ENCODE results near the gene PPP1R12A.
"Not testable (repeated sequence)": the region's sequence is repeated elsewhere in the genome, so short reads cannot be mapped to it uniquely, and the experiment has no call there.

Gene PPP1R12A

GRCh38 chr12:79935021-79935623 lies at the start of gene PPP1R12A:
TSS of gene PPP1R12A (minus strand) at chr12:79935097. CDS start at chr12:79934931, 166 bp downstream.
- DNase-seq: peak; percentile 93

- DNase-seq: no peak
Measured at GRCh38 chr12:79983986-79984620, 49.2 kb upstream of the PPP1R12A start.

- DNase-seq: no peak
Measured at GRCh38 chr12:79983492-79983891, 48.6 kb upstream of the PPP1R12A start.

- DNase-seq: no peak
Measured at GRCh38 chr12:79982086-79983062, 47.5 kb upstream of the PPP1R12A start.

GRCh38 chr12:79978692-79979091 lies 43.8 kb upstream of the PPP1R12A start:
- DNase-seq: no peak

GRCh38 chr12:79977856-79978460 lies 43.1 kb upstream of the PPP1R12A start:
- DNase-seq: not testable (repeated sequence)

GRCh38 chr12:79975143-79975542 lies 40.2 kb upstream of the PPP1R12A start:
- no peak for DNase-seq

GRCh38 chr12:79973801-79974200 lies 38.9 kb upstream of the PPP1R12A start:
- no peak for DNase-seq

- DNase-seq: no peak
Measured at GRCh38 chr12:79964100-79964627, 29.3 kb upstream of the PPP1R12A start.

GRCh38 chr12:79961411-79961810 lies 26.5 kb upstream of the PPP1R12A start:
- DNase-seq: no peak

GRCh38 chr12:79959484-79959883 lies 24.6 kb upstream of the PPP1R12A start:
- DNase-seq: no peak

- DNase-seq: no peak
Measured at GRCh38 chr12:79956896-79957295, 22.0 kb upstream of the PPP1R12A start.

GRCh38 chr12:79955561-79955960 lies 20.7 kb upstream of the PPP1R12A start:
- no peak for DNase-seq

GRCh38 chr12:79954037-79954610 lies 19.2 kb upstream of the PPP1R12A start:
- no peak for DNase-seq

- no peak for DNase-seq
Measured at GRCh38 chr12:79949098-79949497, 14.2 kb upstream of the PPP1R12A start.

GRCh38 chr12:79945433-79945832 lies 10.5 kb upstream of the PPP1R12A start:
- no peak for DNase-seq

GRCh38 chr12:79944565-79944964 lies 9.7 kb upstream of the PPP1R12A start:
- DNase-seq: no peak

- DNase-seq: not testable (repeated sequence)
Measured at GRCh38 chr12:79942846-79943245, 7.9 kb upstream of the PPP1R12A start.

- no peak for DNase-seq
Measured at GRCh38 chr12:79939728-79940310, 4.9 kb upstream of the PPP1R12A start.

GRCh38 chr12:79938843-79939242 lies 3.9 kb upstream of the PPP1R12A start:
- no peak for DNase-seq

GRCh38 chr12:79936670-79937069 lies 1.8 kb upstream of the PPP1R12A start:
- no peak for DNase-seq

Measured in activated gamma-delta T cell treated with Interleukin-2 at 50 U/mL for 16 hours (primary cell).